ENCODE data around the gene GOLGA8T. TPM values are rescaled to one million over a fixed set of nuclear protein-coding genes. Genes with fewer than 3 reads are reported as not detected.
"Not testable (repeated sequence)": the region's sequence is repeated elsewhere in the genome, so short reads cannot be mapped to it uniquely, and the experiment has no call there.

The GOLGA8T gene
- not detected in 2 replicates for polyA plus RNA-seq
- polyA minus RNA-seq: not detected in 2 replicates

GRCh38 chr15:30134751-30135150 is at the start of gene GOLGA8T:
TSS of gene GOLGA8T (plus strand) at chr15:30135051. CDS start at chr15:30135149, 98 bp downstream.
- H3K4me3 ChIP-seq (ENCODE audit: low read length); H3K79me2 ChIP-seq (replicated peaks; ENCODE audit: insufficient read depth, low read length); H3F3A ChIP-seq (ENCODE audit: insufficient read depth, low read length, poor library complexity, severe bottlenecking); H2AFZ ChIP-seq (ENCODE audit: low read depth, low read length); H4K20me1 ChIP-seq (ENCODE audit: insufficient read depth); H3K4me2 ChIP-seq (ENCODE audit: low read length); H3K9me3 ChIP-seq (ENCODE audit: low read length); H3K36me3 ChIP-seq (ENCODE audit: insufficient read depth, low read length); H3K27ac ChIP-seq (ENCODE audit: low read length); H3K27me3 ChIP-seq (ENCODE audit: insufficient read depth, low read depth, low read length); H3K9ac ChIP-seq (ENCODE audit: low read length); H3K9me2 ChIP-seq (ENCODE audit: insufficient read depth, low read length): not testable (repeated sequence)

- not testable (repeated sequence) for H3K4me3 ChIP-seq (ENCODE audit: low read length); H3K27me3 ChIP-seq (ENCODE audit: insufficient read depth, low read depth, low read length); H2AFZ ChIP-seq (ENCODE audit: low read depth, low read length); H3K4me2 ChIP-seq (ENCODE audit: low read length); H3K36me3 ChIP-seq (ENCODE audit: insufficient read depth, low read length); H3K9me3 ChIP-seq (ENCODE audit: low read length); H3K9ac ChIP-seq (ENCODE audit: low read length); H3F3A ChIP-seq (ENCODE audit: insufficient read depth, low read length, poor library complexity, severe bottlenecking); H3K9me2 ChIP-seq (ENCODE audit: insufficient read depth, low read length); H3K27ac ChIP-seq (ENCODE audit: low read length); H3K79me2 ChIP-seq (replicated peaks; ENCODE audit: insufficient read depth, low read length); H4K20me1 ChIP-seq (ENCODE audit: insufficient read depth)
These were observed 37.0 kb upstream of the GOLGA8T start for GRCh38 chr15:30097827-30098226.

GRCh38 chr15:30102890-30103289 is 32.0 kb upstream of the GOLGA8T start:
- H3K27me3 ChIP-seq (ENCODE audit: insufficient read depth, low read depth, low read length); H4K20me1 ChIP-seq (ENCODE audit: insufficient read depth); H3K36me3 ChIP-seq (ENCODE audit: insufficient read depth, low read length); H3F3A ChIP-seq (ENCODE audit: insufficient read depth, low read length, poor library complexity, severe bottlenecking); H3K9me2 ChIP-seq (ENCODE audit: insufficient read depth, low read length); H3K4me3 ChIP-seq (ENCODE audit: low read length); H3K9me3 ChIP-seq (ENCODE audit: low read length); H3K79me2 ChIP-seq (replicated peaks; ENCODE audit: insufficient read depth, low read length); H3K9ac ChIP-seq (ENCODE audit: low read length); H3K4me2 ChIP-seq (ENCODE audit: low read length); H3K27ac ChIP-seq (ENCODE audit: low read length); H2AFZ ChIP-seq (ENCODE audit: low read depth, low read length): not testable (repeated sequence)

- not testable (repeated sequence) for H3K4me2 ChIP-seq (ENCODE audit: low read length); H3K27ac ChIP-seq (ENCODE audit: low read length)
- peak overlapping the region; percentile 50 for H3K4me3 ChIP-seq (ENCODE audit: low read length)
These were observed 30.8 kb upstream of the GOLGA8T start for GRCh38 chr15:30103941-30104507.

GRCh38 chr15:30110591-30110990 is 24.3 kb upstream of the GOLGA8T start:
- H3F3A ChIP-seq (ENCODE audit: insufficient read depth, low read length, poor library complexity, severe bottlenecking); H3K4me2 ChIP-seq (ENCODE audit: low read length); H3K27me3 ChIP-seq (ENCODE audit: insufficient read depth, low read depth, low read length); H3K9me2 ChIP-seq (ENCODE audit: insufficient read depth, low read length); H3K36me3 ChIP-seq (ENCODE audit: insufficient read depth, low read length); H3K9me3 ChIP-seq (ENCODE audit: low read length); H3K4me3 ChIP-seq (ENCODE audit: low read length); H3K9ac ChIP-seq (ENCODE audit: low read length); H3K79me2 ChIP-seq (replicated peaks; ENCODE audit: insufficient read depth, low read length); H4K20me1 ChIP-seq (ENCODE audit: insufficient read depth); H3K27ac ChIP-seq (ENCODE audit: low read length); H2AFZ ChIP-seq (ENCODE audit: low read depth, low read length): not testable (repeated sequence)

More at GRCh38 chr15:30103941-30104507, 30.8 kb upstream of the GOLGA8T start:
- H3K9me2 ChIP-seq (ENCODE audit: insufficient read depth, low read length); H3F3A ChIP-seq (ENCODE audit: insufficient read depth, low read length, poor library complexity, severe bottlenecking); H3K9ac ChIP-seq (ENCODE audit: low read length); H3K9me3 ChIP-seq (ENCODE audit: low read length); H3K36me3 ChIP-seq (ENCODE audit: insufficient read depth, low read length); H2AFZ ChIP-seq (ENCODE audit: low read depth, low read length); H3K27me3 ChIP-seq (ENCODE audit: insufficient read depth, low read depth, low read length); H3K79me2 ChIP-seq (replicated peaks; ENCODE audit: insufficient read depth, low read length); H4K20me1 ChIP-seq (ENCODE audit: insufficient read depth): not testable (repeated sequence)

GRCh38 chr15:30130066-30130465 is 4.8 kb upstream of the GOLGA8T start:
- H3K9me3 ChIP-seq (ENCODE audit: low read length); H3K79me2 ChIP-seq (replicated peaks; ENCODE audit: insufficient read depth, low read length); H3K9ac ChIP-seq (ENCODE audit: low read length); H3F3A ChIP-seq (ENCODE audit: insufficient read depth, low read length, poor library complexity, severe bottlenecking); H3K4me2 ChIP-seq (ENCODE audit: low read length); H3K36me3 ChIP-seq (ENCODE audit: insufficient read depth, low read length); H3K27me3 ChIP-seq (ENCODE audit: insufficient read depth, low read depth, low read length); H4K20me1 ChIP-seq (ENCODE audit: insufficient read depth); H3K4me3 ChIP-seq (ENCODE audit: low read length); H3K27ac ChIP-seq (ENCODE audit: low read length); H2AFZ ChIP-seq (ENCODE audit: low read depth, low read length); H3K9me2 ChIP-seq (ENCODE audit: insufficient read depth, low read length): not testable (repeated sequence)
- peak; percentile 35 for TF ChIP-seq CTCF (IDR thresholded peaks at IDR 0.05; ENCODE audit: poor library complexity, severe bottlenecking)
- TF ChIP-seq SMC3 (conservative IDR thresholded peaks at IDR 0.05; ENCODE audit: poor library complexity): peak; percentile 39

- H3K9me2 ChIP-seq (ENCODE audit: insufficient read depth, low read length); H3K9me3 ChIP-seq (ENCODE audit: low read length); H3K36me3 ChIP-seq (ENCODE audit: insufficient read depth, low read length); H4K20me1 ChIP-seq (ENCODE audit: insufficient read depth); H2AFZ ChIP-seq (ENCODE audit: low read depth, low read length); H3K27ac ChIP-seq (ENCODE audit: low read length); H3K27me3 ChIP-seq (ENCODE audit: insufficient read depth, low read depth, low read length); H3K4me2 ChIP-seq (ENCODE audit: low read length); H3K4me3 ChIP-seq (ENCODE audit: low read length); H3F3A ChIP-seq (ENCODE audit: insufficient read depth, low read length, poor library complexity, severe bottlenecking); H3K9ac ChIP-seq (ENCODE audit: low read length); H3K79me2 ChIP-seq (replicated peaks; ENCODE audit: insufficient read depth, low read length): not testable (repeated sequence)
These were observed 8.4 kb downstream of the GOLGA8T start for GRCh38 chr15:30143246-30143645.
